Coronary artery (tissue), 2 donors: ENCODE results near the gene KRT75.

ENCODE experiments used
- DNase-seq: peaks from one replicate; pipeline ENCODE4 v3.0.0-alpha.2; 2017; ENCODE audit warnings: low spot score
- H3K27ac ChIP-seq, 2 donors: fragments of 200-600 bp; sonication (generic); one replicate each; pipeline ENCODE4 v1.5.1; 2016 to 2019
- H3K4me3 ChIP-seq: fragments of 200-600 bp; sonication (generic); 2 replicates; pipeline ENCODE4 v1.5.1; 2016; ENCODE audit warnings: mild to moderate bottlenecking, moderate library complexity
- TF ChIP-seq, protein P1 (sequence below): fragments of 200-600 bp; sonication (generic); IDR thresholded peaks from one replicate; pipeline ENCODE4 v1.5.1; 2019; ENCODE audit warnings: antibody characterized with exemption

The KRT75 gene

DNA sequence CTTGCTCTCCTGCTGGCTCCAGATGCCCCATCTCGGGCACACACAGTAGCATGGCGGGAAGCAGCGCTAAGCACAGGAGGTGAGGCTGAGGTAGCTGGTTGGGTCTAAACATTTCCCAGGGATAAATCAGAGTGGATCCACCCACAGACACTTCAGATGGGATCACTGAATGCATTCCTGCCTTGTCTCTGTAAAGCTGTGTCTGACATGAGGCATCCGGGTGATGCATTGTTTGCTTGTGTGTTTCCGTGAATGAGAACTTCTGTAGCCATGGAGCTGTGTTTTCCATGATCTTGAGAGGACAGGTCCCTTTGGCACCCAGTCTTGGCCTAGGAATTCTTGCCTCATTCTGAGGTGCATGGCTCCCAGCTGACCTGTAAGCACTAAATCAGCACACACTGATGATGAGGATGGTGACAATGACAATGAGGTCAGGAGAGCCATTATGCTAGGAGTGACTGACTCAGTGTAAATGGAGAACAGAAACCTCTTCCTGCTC, 6.7 kb upstream of the KRT75 start:
- H3K4me3 ChIP-seq = no peak overlapping the region
- no peak overlapping the region for H3K27ac ChIP-seq
- no peak for DNase-seq
- TF ChIP-seq, protein P1, sequence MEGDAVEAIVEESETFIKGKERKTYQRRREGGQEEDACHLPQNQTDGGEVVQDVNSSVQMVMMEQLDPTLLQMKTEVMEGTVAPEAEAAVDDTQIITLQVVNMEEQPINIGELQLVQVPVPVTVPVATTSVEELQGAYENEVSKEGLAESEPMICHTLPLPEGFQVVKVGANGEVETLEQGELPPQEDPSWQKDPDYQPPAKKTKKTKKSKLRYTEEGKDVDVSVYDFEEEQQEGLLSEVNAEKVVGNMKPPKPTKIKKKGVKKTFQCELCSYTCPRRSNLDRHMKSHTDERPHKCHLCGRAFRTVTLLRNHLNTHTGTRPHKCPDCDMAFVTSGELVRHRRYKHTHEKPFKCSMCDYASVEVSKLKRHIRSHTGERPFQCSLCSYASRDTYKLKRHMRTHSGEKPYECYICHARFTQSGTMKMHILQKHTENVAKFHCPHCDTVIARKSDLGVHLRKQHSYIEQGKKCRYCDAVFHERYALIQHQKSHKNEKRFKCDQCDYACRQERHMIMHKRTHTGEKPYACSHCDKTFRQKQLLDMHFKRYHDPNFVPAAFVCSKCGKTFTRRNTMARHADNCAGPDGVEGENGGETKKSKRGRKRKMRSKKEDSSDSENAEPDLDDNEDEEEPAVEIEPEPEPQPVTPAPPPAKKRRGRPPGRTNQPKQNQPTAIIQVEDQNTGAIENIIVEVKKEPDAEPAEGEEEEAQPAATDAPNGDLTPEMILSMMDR = no peak

DNA sequence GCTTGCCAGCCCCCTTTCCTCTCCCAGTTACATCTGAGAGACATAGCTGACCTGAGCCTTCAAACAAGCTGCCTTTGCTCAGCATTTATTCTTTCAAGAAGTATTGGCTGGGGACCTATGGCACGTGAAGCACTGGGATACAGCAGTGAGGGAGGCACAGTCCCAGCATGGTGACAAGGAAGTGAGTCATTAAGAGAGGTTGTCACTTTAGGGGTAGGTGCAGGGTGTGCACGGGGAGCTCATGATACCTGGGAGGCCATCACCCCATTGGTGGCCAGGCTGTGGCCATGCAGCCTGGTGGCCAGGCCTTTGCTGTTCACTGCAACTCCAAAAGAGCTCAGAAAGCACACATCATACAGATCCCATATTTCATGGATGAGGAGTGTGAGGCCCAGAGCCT, 5.7 kb upstream of the KRT75 start:
- Histone ChIP-seq H3K27ac (no peak overlapping the region), H3K4me3 (no peak overlapping the region)
- DNase-seq = no peak

DNA sequence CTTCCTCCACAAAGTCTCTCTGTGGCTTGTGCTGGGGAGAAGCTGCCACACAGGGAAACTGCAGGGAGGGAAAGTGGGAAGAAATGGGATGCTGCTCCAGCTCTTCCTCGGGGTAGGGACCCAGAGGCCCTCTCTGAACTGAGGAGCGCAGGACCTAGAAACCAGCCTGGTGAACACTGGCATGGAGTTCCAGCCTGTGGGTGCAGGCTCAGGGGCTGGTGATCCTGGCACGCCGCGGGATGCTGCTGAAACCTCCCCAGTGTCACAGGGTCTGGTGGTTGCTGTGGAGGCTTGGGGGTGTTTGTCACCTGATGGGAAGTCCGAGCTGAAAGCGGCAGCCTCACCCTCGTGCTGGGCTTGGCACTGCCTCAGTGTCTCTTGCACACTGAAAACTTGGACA, 5.2 kb upstream of the KRT75 start:
- H3K27ac ChIP-seq = no peak overlapping the region
- TF ChIP-seq, protein P1 = no peak
- H3K4me3 ChIP-seq = no peak overlapping the region
- no peak for DNase-seq

More for the DNA sequence above, 5.7 kb upstream of the KRT75 start:
- TF ChIP-seq, protein P1 = no peak

DNA sequence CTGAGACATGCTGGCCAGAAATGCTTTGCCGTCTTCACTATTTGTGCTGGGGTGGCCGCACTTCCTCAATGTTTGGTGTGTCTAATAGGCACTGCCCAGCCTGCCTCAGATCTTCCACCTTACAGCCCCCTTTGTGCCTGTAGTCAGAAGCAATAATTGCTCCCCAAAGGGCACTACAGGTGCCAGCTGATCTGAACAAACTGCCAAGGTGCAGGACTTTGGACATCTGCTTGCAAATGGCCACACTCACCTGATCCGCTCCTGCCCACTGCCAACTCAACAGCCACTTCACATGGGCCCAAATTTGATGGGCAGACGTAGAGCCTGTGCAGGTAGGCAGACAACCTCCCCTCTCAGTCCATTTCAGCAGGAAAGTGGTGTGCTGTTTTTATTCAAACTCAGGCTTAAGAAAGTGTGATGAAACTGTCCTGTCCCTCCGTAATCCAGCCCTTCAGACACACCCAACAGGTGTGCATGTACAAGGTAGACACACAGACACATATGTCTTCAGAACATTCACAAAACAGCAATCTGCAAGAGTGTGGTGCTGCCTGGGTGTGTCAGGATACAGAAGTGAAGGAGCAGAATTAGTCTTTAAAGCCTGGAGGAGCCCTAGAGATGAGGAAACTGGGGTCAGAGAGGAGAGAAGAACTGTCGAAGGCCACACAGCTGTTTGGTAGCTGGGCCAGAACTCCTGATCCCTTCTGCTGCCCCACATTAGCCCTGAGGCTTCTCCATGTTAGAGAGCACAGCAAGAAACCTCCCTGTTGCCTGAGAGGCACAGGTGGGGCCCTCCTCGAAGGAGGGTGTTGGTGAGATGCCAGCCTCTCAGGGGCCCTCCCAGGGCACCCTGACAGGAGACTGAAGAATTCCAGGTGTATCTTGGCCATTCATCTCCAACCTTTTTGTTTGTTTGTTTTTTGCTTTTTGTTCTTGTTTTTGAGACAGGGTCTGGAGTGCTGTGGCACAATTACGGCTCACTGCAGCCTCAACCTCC, 4.4 kb upstream of the KRT75 start:
- TF ChIP-seq, protein P1 = no peak
- Histone ChIP-seq H3K4me3 (no peak overlapping the region), H3K27ac (no peak overlapping the region)
- no peak for DNase-seq

DNA sequence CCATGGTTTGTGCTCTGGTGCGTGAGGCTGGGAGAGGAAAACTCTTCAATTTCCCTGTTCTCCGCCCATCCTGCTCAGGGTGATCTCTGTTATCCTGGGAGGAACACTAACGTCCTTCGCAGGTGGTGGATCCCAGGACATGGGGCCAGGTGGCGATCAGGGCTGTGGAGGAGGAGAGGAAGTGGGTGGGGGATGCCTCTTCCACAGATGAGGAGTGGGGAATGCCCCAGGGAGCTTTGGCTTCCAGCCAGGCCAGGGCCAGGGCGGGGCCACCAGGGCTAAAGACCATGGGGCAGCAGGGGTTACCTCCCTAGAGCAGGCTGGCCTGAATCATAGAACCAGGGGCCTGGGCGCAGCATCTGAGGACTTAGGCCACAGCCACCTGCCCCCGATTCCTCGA, 3.3 kb upstream of the KRT75 start:
- no peak for DNase-seq
- Histone ChIP-seq H3K4me3 (no peak overlapping the region), H3K27ac (no peak overlapping the region)
- TF ChIP-seq, protein P1 = no peak

DNA sequence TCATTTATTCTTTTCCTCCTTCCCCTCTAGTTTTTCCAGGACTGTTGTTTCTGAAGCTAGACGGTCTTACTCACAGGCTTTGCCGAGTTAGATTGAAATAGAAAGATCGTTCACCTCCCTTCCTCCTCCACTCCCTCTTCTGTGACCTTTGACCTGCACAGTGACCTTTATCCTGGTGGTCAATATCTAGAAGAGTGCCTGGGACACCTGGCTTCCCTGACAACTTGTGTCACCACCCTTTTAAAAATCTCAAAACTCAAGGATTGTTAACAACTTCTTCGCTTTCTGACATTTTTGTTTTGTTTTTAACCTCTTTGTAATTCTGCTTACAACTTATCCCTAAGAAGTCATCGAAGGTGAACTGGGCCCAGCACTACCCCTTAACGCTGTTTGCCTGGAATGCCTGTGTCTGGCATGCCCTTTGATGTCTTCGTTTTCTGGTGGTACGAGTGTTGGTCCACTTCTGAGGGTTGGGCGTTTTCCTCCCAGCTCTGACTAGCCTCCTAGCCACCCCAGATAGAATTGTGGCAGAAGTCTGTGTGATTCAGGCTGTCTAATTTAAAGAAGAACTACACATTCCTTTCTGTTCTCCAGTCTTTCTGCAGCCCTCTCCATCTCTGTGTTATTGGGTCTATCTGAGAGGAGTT, 2.8 kb upstream of the KRT75 start:
- TF ChIP-seq, protein P1 = no peak
- Histone ChIP-seq H3K27ac (no peak overlapping the region), H3K4me3 (no peak overlapping the region)
- no peak for DNase-seq
